ENCODE data around the gene FIGNL2.
A peak's percentile ranks its signal among the peaks of the same experiment; 100 is the strongest.

The FIGNL2 gene

GRCh38 chr12:51890511-51891171, 42.1 kb upstream of the FIGNL2 start:
- no peak for TF ChIP-seq CTCF (IDR thresholded peaks at IDR 0.05; ENCODE audit: insufficient read depth, low read depth, low read length, missing control alignments)
- no peak overlapping the region for H3K4me3 ChIP-seq (ENCODE audit: low read length)
- no peak for DNase-seq (ENCODE audit: low read depth)

- no peak for DNase-seq (ENCODE audit: low read depth)
- no peak for TF ChIP-seq CTCF (IDR thresholded peaks at IDR 0.05; ENCODE audit: insufficient read depth, low read depth, low read length, missing control alignments)
- no peak overlapping the region for H3K4me3 ChIP-seq (ENCODE audit: low read length)
Measured at GRCh38 chr12:51890133-51890464, 41.6 kb upstream of the FIGNL2 start.

GRCh38 chr12:51889216-51890132, 41.0 kb upstream of the FIGNL2 start:
- TF ChIP-seq CTCF (IDR thresholded peaks at IDR 0.05; ENCODE audit: insufficient read depth, low read depth, low read length, missing control alignments), result no peak
- H3K4me3 ChIP-seq (ENCODE audit: low read length), result no peak overlapping the region
- no peak for DNase-seq (ENCODE audit: low read depth)

GRCh38 chr12:51888316-51889215, 40.0 kb upstream of the FIGNL2 start:
- no peak for TF ChIP-seq CTCF (IDR thresholded peaks at IDR 0.05; ENCODE audit: insufficient read depth, low read depth, low read length, missing control alignments)
- H3K4me3 ChIP-seq (ENCODE audit: low read length), result no peak overlapping the region
- DNase-seq (ENCODE audit: low read depth), result no peak

- H3K4me3 ChIP-seq (ENCODE audit: low read length), result no peak within 1 kb of the TSS
- DNase-seq (ENCODE audit: low read depth), result peak; percentile 27
- no peak for TF ChIP-seq CTCF (IDR thresholded peaks at IDR 0.05; ENCODE audit: insufficient read depth, low read depth, low read length, missing control alignments)
Measured at GRCh38 chr12:51887476-51888315, 39.2 kb upstream of the FIGNL2 start, which contains the start of gene ANKRD33. ANKRD33 (plus strand) TSS chr12:51888103; CDS start chr12:51888187, 84 bp downstream.

Data from epithelial cell of esophagus (primary cell).